ENCODE measurements around the gene MBD3L5.
"Not testable (repeated sequence)": the region's sequence is repeated elsewhere in the genome, so short reads cannot be mapped to it uniquely, and the experiment has no call there.

Gene MBD3L5

GRCh38 chr19:7030278-7030677 is at the start of gene MBD3L5:
Gene MBD3L5 (plus strand): TSS chr19:7030578. CDS start chr19:7030612, 34 bp downstream.
- DNase-seq (ENCODE audit: low read depth in 2 of 3, low spot score in 1 of 3) = not testable (repeated sequence)

GRCh38 chr19:6983448-6983847 is 46.9 kb upstream of the MBD3L5 start:
- no peak for DNase-seq (ENCODE audit: low read depth in 2 of 3, low spot score in 1 of 3)

- no peak for DNase-seq (ENCODE audit: low read depth in 2 of 3, low spot score in 1 of 3)
These were observed 42.5 kb upstream of the MBD3L5 start for GRCh38 chr19:6987850-6988249.

GRCh38 chr19:6988257-6988656 is 42.1 kb upstream of the MBD3L5 start:
- DNase-seq (ENCODE audit: low read depth in 2 of 3, low spot score in 1 of 3) = no peak

GRCh38 chr19:6995054-6995453 is 35.3 kb upstream of the MBD3L5 start:
- no peak for DNase-seq (ENCODE audit: low read depth in 2 of 3, low spot score in 1 of 3)

GRCh38 chr19:6996810-6997209 is 33.6 kb upstream of the MBD3L5 start:
- no peak for DNase-seq (ENCODE audit: low read depth in 2 of 3, low spot score in 1 of 3)

- no peak for DNase-seq (ENCODE audit: low read depth in 2 of 3, low spot score in 1 of 3)
These were observed 32.5 kb upstream of the MBD3L5 start for GRCh38 chr19:6997679-6998445.

GRCh38 chr19:6999933-7000332 is 30.4 kb upstream of the MBD3L5 start:
- no peak for DNase-seq (ENCODE audit: low read depth in 2 of 3, low spot score in 1 of 3)

GRCh38 chr19:7000333-7000732 is 30.0 kb upstream of the MBD3L5 start:
- DNase-seq (ENCODE audit: low read depth in 2 of 3, low spot score in 1 of 3) = no peak

- no peak for DNase-seq (ENCODE audit: low read depth in 2 of 3, low spot score in 1 of 3)
These were observed 29.6 kb upstream of the MBD3L5 start for GRCh38 chr19:7000816-7001215.

GRCh38 chr19:7004313-7004931 is 26.0 kb upstream of the MBD3L5 start:
- no peak for DNase-seq (ENCODE audit: low read depth in 2 of 3, low spot score in 1 of 3)

GRCh38 chr19:7006135-7006704 is 24.2 kb upstream of the MBD3L5 start:
- DNase-seq (ENCODE audit: low read depth in 2 of 3, low spot score in 1 of 3) = no peak

GRCh38 chr19:7007859-7008258 is 22.5 kb upstream of the MBD3L5 start:
- DNase-seq (ENCODE audit: low read depth in 2 of 3, low spot score in 1 of 3) = no peak

GRCh38 chr19:7010722-7011593 is 19.4 kb upstream of the MBD3L5 start:
- DNase-seq (ENCODE audit: low read depth in 2 of 3, low spot score in 1 of 3) = no peak

GRCh38 chr19:7013678-7014077 is 16.7 kb upstream of the MBD3L5 start:
- no peak for DNase-seq (ENCODE audit: low read depth in 2 of 3, low spot score in 1 of 3)

GRCh38 chr19:7018828-7019227 is 11.6 kb upstream of the MBD3L5 start:
- DNase-seq (ENCODE audit: low read depth in 2 of 3, low spot score in 1 of 3) = no peak

GRCh38 chr19:7021331-7021730 is 9.0 kb upstream of the MBD3L5 start, which contains the start of gene MBD3L2B:
Gene MBD3L2B (minus strand): TSS chr19:7021431. CDS start chr19:7021397, 34 bp downstream.
- not testable (repeated sequence) for DNase-seq (ENCODE audit: low read depth in 2 of 3, low spot score in 1 of 3)

GRCh38 chr19:7028790-7029189 is 1.6 kb upstream of the MBD3L5 start:
- not testable (repeated sequence) for DNase-seq (ENCODE audit: low read depth in 2 of 3, low spot score in 1 of 3)

- not testable (repeated sequence) for DNase-seq (ENCODE audit: low read depth in 2 of 3, low spot score in 1 of 3)
These were observed 9.7 kb downstream of the MBD3L5 start, which contains the start of gene MBD3L4 for GRCh38 chr19:7040079-7040478. Gene MBD3L4 (minus strand): TSS chr19:7040179. CDS start chr19:7040144, 35 bp downstream.

GRCh38 chr19:7041563-7041962 is 11.2 kb downstream of the MBD3L5 start:
- DNase-seq (ENCODE audit: low read depth in 2 of 3, low spot score in 1 of 3) = not testable (repeated sequence)

- not testable (repeated sequence) for DNase-seq (ENCODE audit: low read depth in 2 of 3, low spot score in 1 of 3)
These were observed 18.6 kb downstream of the MBD3L5 start, which contains the start of gene MBD3L2 for GRCh38 chr19:7049021-7049420. Gene MBD3L2 (plus strand): TSS chr19:7049321. CDS start chr19:7049374, 53 bp downstream.
